GM19238 (cell line): ENCODE results near the gene KLHL18.
A peak's percentile ranks its signal among the peaks of the same experiment; 100 is the strongest.
"Not testable (repeated sequence)": the region's sequence is repeated elsewhere in the genome, so short reads cannot be mapped to it uniquely, and the experiment has no call there.

Experiments used
- DNase-seq: peaks from one replicate; pipeline ENCODE4 v3.0.0; 2011; ENCODE audit warnings: low spot score; ENCODE audit not compliant: insufficient read length

KLHL18 gene

GRCh38 chr3:47313341-47314055, 30.8 kb downstream of the KLHL18 start:
- no peak for DNase-seq

- no peak for DNase-seq
Observed at GRCh38 chr3:47314056-47314764, 31.5 kb downstream of the KLHL18 start.

GRCh38 chr3:47315069-47315647, 32.4 kb downstream of the KLHL18 start:
- DNase-seq, result no peak

GRCh38 chr3:47316151-47316550, 33.4 kb downstream of the KLHL18 start:
- DNase-seq, result not testable (repeated sequence)

- DNase-seq, result no peak
Observed at GRCh38 chr3:47318916-47319315, 36.2 kb downstream of the KLHL18 start.

GRCh38 chr3:47319956-47320355, 37.2 kb downstream of the KLHL18 start:
- DNase-seq, result no peak

GRCh38 chr3:47323431-47324277, 40.9 kb downstream of the KLHL18 start:
- DNase-seq, result no peak

GRCh38 chr3:47324278-47324865, 41.6 kb downstream of the KLHL18 start:
- peak; percentile 52 for DNase-seq

- DNase-seq, result no peak
Observed at GRCh38 chr3:47333907-47334306, 51.2 kb downstream of the KLHL18 start.

GRCh38 chr3:47337656-47338055, 54.9 kb downstream of the KLHL18 start:
- DNase-seq, result no peak

GRCh38 chr3:47339951-47340350, 57.2 kb downstream of the KLHL18 start:
- no peak for DNase-seq

GRCh38 chr3:47340866-47341265, 58.1 kb downstream of the KLHL18 start:
- DNase-seq, result no peak

GRCh38 chr3:47342151-47342550, 59.4 kb downstream of the KLHL18 start:
- no peak for DNase-seq

GRCh38 chr3:47342812-47343211, 60.1 kb downstream of the KLHL18 start:
- DNase-seq, result no peak

GRCh38 chr3:47343471-47343971, 60.8 kb downstream of the KLHL18 start:
- no peak for DNase-seq

GRCh38 chr3:47344971-47345370, 62.2 kb downstream of the KLHL18 start:
- DNase-seq, result no peak

- peak; percentile 67 for DNase-seq
Observed at GRCh38 chr3:47347217-47347801, 64.6 kb downstream of the KLHL18 start.

- no peak for DNase-seq
Observed at GRCh38 chr3:47348411-47349154, 65.8 kb downstream of the KLHL18 start.

- DNase-seq, result no peak
Observed at GRCh38 chr3:47355010-47355409, 72.3 kb downstream of the KLHL18 start.

- no peak for DNase-seq
Observed at GRCh38 chr3:47356201-47356600, 73.5 kb downstream of the KLHL18 start.
